ENCODE measurements around the gene CPXM1. TPM values are rescaled to one million over a fixed set of nuclear protein-coding genes. Genes with fewer than 3 reads are reported as not detected.
A peak's percentile ranks its signal among the peaks of the same experiment; 100 is the strongest.
"Not testable (repeated sequence)": the region's sequence is repeated elsewhere in the genome, so short reads cannot be mapped to it uniquely, and the experiment has no call there.

Gene CPXM1
- total RNA-seq, 2 experiments from 2014 or later, result 2.7 to 2.9 TPM

DNA sequence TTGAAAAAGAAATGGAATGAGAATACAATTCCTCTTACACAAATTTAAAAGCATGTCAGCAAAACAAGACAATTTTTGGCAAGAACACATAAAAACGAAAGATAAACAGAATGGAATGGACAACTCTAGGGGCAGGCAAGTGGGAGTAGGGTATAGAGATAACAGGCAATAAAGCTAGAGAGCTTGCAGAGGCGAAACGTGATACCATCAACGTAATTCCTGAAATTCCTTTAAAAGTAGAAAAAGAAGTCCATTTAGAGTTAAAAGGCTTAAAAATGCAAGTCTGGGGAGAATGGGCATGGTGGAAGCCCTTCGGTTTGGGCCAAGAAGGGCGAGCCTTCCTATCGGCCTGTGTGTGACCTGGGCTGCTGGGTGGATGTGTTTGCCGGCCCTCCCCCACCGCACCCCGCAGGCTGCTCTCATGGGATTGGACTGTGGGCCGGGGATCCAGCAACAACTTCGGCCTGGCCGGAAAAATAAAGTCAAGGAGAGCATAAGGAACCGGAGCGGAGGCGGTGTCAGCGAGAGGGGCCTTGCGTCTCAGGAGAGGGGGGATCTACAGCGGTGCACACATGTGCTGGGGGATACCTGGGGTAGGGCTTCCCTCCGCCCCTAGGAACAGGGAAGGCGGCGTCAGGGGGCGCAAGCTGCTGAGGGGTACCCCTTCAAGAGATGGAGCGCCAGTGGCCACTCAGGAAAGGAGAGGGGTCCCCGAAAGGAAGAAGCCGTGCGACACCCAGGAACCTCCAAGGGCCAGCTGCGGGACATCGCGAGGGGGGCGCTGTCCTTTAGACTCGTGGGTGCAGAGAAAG is 19.9 kb upstream of the CPXM1 start:
- Mint-ChIP-seq H3K4me1 (peaks cover 15% of the 10 kb centered on the region), H3K9me3 (ENCODE audit: low read depth) (no peaks in the 10 kb centered on the region), H3K27ac (no peak overlapping the region), H3K36me3 (ENCODE audit: low read depth) (no peaks in the 10 kb centered on the region), H3K4me3 (no peak overlapping the region), H3K27me3 (peaks cover 23% of the 10 kb centered on the region)
- ChIA-PET CTCF (interaction anchor here (1.5 kb wide), 1 partner anchor 180 kb away, joined by 3 read pairs; no protein-coding TSS in a partner anchor), POLR2A (no interaction called here)
- DNase-seq, result no peak
- ATAC-seq, result no peak
- intact Hi-C loops (cut with DNase I, micrococcal nuclease), result no loop called here

DNA sequence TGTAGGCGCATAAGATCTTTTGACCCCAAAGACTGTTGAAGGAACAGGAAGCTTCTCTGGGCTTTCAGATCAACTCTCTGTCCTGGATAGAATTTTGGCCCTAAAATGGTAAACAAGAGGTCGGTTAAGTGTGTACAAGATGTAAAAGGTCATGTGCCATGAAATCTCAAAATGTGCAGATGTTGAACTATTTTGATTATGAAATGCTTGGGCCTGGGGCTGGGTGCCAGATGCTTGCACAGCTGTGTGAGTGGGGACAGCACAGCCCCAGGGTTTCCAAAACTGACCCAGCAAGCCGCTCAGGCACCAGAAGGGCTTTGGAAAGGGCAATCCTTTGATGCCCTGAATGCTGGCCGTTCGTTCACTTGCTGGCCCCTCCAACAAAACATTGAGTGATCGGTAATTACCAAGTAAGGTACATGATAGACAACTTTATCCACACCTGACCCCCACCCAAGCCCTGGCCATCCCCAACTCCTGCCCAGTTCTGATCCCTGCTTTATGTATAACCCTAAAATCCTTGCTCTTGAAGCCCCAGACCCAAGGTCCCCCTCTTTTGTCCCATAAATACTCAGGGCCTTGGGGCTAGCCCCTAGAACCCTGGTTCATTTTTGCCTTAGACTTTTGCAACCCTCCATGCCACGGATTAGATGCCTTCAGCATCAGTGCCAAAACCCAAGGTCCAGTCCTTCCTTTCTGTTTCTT is 17.6 kb upstream of the CPXM1 start:
- no peak for ATAC-seq
- POLR2A ChIA-PET, result no interaction called here
- no peak overlapping the region for H3K27ac Mint-ChIP-seq

DNA sequence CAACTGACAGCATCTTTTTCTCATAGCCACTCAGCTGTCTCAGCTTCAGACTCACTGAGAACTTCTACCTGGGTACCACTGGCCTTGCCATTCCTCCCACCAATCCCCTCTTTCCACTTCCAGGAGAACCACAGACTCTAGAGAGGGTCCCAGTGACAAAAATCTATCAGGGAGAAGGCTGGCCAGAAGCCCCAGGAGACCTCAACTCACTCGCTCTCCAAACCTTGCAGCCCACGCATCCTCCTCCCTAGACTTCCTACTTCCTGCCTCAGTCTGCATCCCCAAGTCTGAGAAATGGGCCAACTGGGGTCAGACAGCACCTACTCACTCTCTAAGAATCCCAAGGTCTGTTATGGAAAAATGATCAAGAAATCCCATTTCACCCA is 16.9 kb upstream of the CPXM1 start:
- no peak for DNase-seq
- intact Hi-C loops (cut with DNase I, micrococcal nuclease), result no loop called here
- ChIA-PET CTCF (no interaction called here), POLR2A (no interaction called here)
- ATAC-seq, result no peak
- H3K27ac Mint-ChIP-seq, result no peak overlapping the region
- peaks cover 29% of the 10 kb centered on the region for H3K27me3 Mint-ChIP-seq
- H3K4me3 Mint-ChIP-seq, result no peak overlapping the region
- H3K4me1 Mint-ChIP-seq, result peaks cover 15% of the 10 kb centered on the region
- no peaks in the 10 kb centered on the region for H3K36me3 Mint-ChIP-seq (ENCODE audit: low read depth)
- H3K9me3 Mint-ChIP-seq (ENCODE audit: low read depth), result peaks cover 2% of the 10 kb centered on the region

More for the DNA sequence above, 17.6 kb upstream of the CPXM1 start:
- H3K9me3 Mint-ChIP-seq (ENCODE audit: low read depth), result no peaks in the 10 kb centered on the region
- H3K4me3 Mint-ChIP-seq, result no peak overlapping the region
- H3K27me3 Mint-ChIP-seq, result peaks cover 26% of the 10 kb centered on the region
- CTCF ChIA-PET, result interaction anchor here (0.8 kb wide), 1 partner anchor 65 kb away, joined by 3 read pairs; no protein-coding TSS in a partner anchor
- H3K36me3 Mint-ChIP-seq (ENCODE audit: low read depth), result no peaks in the 10 kb centered on the region
- DNase-seq, result no peak
- intact Hi-C loops (cut with DNase I, micrococcal nuclease), result no loop called here
- H3K4me1 Mint-ChIP-seq, result peaks cover 15% of the 10 kb centered on the region

DNA sequence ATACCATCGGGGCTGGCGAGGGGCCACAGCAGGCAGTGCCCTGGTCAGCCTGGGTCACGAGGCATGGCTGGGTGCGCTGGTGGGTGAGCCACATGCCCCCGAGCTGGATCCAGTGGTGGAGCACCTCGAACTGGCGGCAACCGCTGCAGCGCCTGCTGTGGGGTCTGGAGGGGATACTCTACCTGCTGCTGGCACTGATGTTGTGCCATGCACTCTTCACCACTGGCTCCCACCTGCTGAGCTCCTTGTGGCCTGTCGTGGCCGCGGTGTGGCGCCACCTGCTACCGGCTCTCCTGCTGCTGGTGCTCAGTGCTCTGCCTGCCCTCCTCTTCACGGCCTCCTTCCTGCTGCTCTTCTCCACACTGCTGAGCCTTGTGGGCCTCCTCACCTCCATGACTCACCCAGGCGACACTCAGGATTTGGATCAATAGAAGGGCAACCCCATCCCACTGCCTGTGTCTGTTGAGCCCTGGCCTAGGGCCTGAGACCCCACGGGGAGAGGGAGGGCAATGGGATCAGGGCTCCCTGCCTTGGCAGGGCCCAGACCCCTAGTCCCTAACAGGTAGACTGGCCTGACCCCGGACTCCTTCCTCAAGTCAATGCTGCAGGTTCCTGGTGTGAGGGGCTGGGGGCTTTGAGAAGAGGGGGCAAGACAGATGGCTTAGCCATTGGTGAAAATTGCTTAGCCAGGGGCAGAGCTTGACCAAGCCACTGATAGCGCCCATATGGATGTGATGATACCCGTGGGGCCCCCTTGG is 16.3 kb upstream of the CPXM1 start:
- Mint-ChIP-seq H3K4me3 (no peak overlapping the region), H3K27ac (no peak overlapping the region), H3K9me3 (ENCODE audit: low read depth) (peaks cover 2% of the 10 kb centered on the region), H3K4me1 (peaks cover 10% of the 10 kb centered on the region), H3K36me3 (ENCODE audit: low read depth) (no peaks in the 10 kb centered on the region), H3K27me3 (peaks cover 33% of the 10 kb centered on the region)
- intact Hi-C loops (cut with DNase I, micrococcal nuclease), result no loop called here
- ChIA-PET POLR2A (no interaction called here), CTCF (interaction anchor here (0.5 kb wide), 1 partner anchor 34 kb away, joined by 3 read pairs; no protein-coding TSS in a partner anchor)
- ATAC-seq, result peak; percentile 78
- peak; percentile 59 for DNase-seq

DNA sequence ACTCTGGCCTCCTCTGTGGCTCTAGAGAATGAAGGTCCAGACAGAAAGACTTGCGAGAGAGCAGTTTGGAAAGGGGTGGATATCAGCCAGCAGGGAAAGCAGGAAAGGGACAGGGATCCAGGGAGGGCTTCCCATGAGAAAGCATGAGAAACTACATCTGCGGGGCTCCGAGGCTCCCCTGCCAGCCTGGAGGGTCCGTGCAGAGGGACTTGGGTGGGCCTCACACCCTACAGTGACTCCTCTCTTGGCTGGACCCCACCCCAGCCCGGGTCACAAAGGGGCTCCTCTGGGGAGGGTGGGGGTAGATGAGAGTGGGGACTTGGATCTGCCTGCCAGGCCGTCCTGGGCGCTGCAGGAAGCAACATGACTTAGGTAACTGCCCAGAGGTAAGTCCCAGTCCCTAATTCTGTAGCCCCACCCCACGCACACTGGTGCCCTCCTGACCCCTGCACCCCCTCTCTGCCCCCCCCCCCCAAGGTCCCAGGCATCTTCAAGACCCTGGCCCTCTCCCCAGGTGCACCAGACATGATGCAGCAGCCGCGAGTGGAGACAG is 15.7 kb upstream of the CPXM1 start, which contains the start of gene TMEM239:
Gene TMEM239 (plus strand): TSS at position 335 of the 553 bp plus-strand sequence. CDS start 191 bp downstream, at position 526.
- peaks cover 6% of the 10 kb centered on the region for H3K4me1 Mint-ChIP-seq
- no peak within 1 kb of the TSS for H3K4me3 Mint-ChIP-seq
- peaks cover 2% of the 10 kb centered on the region for H3K9me3 Mint-ChIP-seq (ENCODE audit: low read depth)
- H3K27ac Mint-ChIP-seq, result no peak within 1 kb of the TSS
- H3K36me3 Mint-ChIP-seq (ENCODE audit: low read depth), result no peaks in the 10 kb centered on the region
- ATAC-seq (no peak), DNase-seq (no peak)
- ChIA-PET POLR2A (no interaction called here), CTCF (no interaction called here)
- intact Hi-C loops (cut with DNase I, micrococcal nuclease), result no loop called here
- H3K27me3 Mint-ChIP-seq, result peaks cover 34% of the 10 kb centered on the region

DNA sequence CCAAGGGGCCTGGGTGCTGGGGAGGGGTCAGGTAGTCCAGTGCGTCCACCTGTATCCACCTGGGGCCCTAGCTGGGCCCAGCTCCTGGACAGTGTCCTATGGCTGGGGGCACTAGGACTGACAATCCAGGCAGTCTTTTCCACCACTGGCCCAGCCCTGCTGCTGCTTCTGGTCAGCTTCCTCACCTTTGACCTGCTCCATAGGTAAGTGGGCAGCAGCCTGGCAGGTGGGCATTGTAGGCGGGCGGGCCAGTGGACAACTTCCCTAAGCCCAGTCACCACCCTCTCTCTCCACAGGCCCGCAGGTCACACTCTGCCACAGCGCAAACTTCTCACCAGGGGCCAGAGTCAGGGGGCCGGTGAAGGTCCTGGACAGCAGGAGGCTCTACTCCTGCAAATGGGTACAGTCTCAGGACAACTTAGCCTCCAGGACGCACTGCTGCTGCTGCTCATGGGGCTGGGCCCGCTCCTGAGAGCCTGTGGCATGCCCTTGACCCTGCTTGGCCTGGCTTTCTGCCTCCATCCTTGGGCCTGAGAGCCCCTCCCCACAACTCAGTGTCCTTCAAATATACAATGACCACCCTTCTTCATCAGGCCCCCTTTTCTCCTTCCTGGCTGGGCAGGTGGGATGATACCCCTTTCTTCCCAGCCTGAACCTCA is 14.9 kb upstream of the CPXM1 start:
- no peak overlapping the region for H3K27ac Mint-ChIP-seq
- CTCF ChIA-PET, result no interaction called here
- POLR2A ChIA-PET, result no interaction called here
- intact Hi-C loops (cut with DNase I, micrococcal nuclease), result no loop called here
- no peak overlapping the region for H3K4me3 Mint-ChIP-seq
- peaks cover 34% of the 10 kb centered on the region for H3K27me3 Mint-ChIP-seq
- H3K36me3 Mint-ChIP-seq (ENCODE audit: low read depth), result no peaks in the 10 kb centered on the region
- DNase-seq (no peak), ATAC-seq (no peak)
- H3K9me3 Mint-ChIP-seq (ENCODE audit: low read depth), result peaks cover 2% of the 10 kb centered on the region
- H3K4me1 Mint-ChIP-seq, result peaks cover 3% of the 10 kb centered on the region

DNA sequence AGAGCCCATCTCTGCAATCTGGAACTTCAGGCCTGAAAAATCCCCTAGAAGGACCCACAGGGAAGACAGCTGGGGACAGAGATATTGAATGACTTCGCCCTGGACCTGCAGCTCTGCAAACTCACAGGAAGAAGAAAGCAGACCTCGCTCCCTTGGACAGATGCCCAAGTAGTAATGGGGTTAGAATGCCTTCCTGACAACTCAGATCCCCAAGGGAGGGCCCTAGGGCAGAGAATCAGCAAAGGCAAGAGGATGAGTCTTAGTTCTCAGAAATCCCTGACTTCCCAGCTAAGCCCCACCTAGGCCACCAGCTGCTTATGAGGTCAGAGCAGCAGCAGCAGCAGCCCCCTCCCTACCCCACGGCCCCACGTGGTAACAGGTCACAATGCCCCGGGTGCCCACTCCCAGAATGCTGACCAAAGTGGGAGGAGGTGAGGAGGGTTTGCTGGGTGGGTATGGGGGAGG is 14.2 kb upstream of the CPXM1 start, which contains the start of gene C20orf141:
Gene C20orf141 (plus strand): TSS at position 401 of the 465 bp plus-strand sequence. CDS start 198 bp downstream, outside the sequence.
- Mint-ChIP-seq H3K36me3 (ENCODE audit: low read depth) (no peaks in the 10 kb centered on the region), H3K27me3 (peaks cover 29% of the 10 kb centered on the region), H3K4me3 (no peak within 1 kb of the TSS), H3K4me1 (no peaks in the 10 kb centered on the region), H3K9me3 (ENCODE audit: low read depth) (peaks cover 2% of the 10 kb centered on the region), H3K27ac (no peak within 1 kb of the TSS)
- ChIA-PET CTCF (no interaction called here), POLR2A (no interaction called here)
- intact Hi-C loops (cut with DNase I, micrococcal nuclease), result no loop called here
- no peak for DNase-seq
- no peak for ATAC-seq

DNA sequence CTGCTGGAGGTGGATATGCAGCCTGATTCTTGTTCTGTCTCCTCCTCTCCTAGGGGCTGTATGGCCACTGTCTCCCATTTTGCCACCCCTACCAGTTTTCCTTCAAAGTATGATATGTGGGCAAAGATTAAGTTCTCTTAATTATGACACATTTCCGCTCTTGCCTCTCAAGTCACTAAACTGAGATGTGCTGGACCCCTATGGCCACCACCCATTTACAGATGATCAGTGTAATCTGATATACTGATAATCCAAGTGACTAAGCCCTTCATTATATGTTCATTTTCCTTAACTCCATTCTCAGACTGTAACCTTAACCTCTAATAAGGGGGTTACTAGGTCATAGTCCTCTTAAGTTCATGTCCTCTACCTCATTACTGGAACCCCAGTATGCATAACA is 13.6 kb upstream of the CPXM1 start:
- CTCF ChIA-PET, result no interaction called here
- DNase-seq (no peak), ATAC-seq (no peak)
- H3K4me3 Mint-ChIP-seq, result no peak overlapping the region
- H3K9me3 Mint-ChIP-seq (ENCODE audit: low read depth), result peaks cover 2% of the 10 kb centered on the region
- no peaks in the 10 kb centered on the region for H3K36me3 Mint-ChIP-seq (ENCODE audit: low read depth)
- H3K27ac Mint-ChIP-seq, result no peak overlapping the region
- peaks cover 30% of the 10 kb centered on the region for H3K27me3 Mint-ChIP-seq
- POLR2A ChIA-PET, result no interaction called here
- intact Hi-C loops (cut with DNase I, micrococcal nuclease), result no loop called here
- no peaks in the 10 kb centered on the region for H3K4me1 Mint-ChIP-seq

DNA sequence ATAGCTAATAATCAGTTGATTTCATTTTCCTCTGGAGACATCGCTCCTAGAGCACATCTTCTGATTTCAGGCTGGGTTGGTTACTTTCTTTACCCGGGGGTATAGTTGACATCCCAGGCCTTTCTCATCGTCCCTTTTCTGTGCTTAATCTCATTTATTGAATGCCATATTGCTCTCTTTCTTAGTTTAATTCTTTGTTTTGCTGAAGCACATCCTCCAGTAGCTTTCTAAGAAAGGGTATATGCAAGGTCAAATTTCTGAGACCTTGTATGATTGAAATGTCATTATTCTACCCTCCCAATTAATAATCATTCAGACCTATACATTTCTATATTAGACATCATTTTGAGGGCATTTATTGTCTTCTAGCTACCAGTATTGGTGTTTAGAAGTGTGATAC is 11.8 kb upstream of the CPXM1 start:
- POLR2A ChIA-PET, result no interaction called here
- DNase-seq (no peak), ATAC-seq (no peak)
- Mint-ChIP-seq H3K9me3 (ENCODE audit: low read depth) (peaks cover 2% of the 10 kb centered on the region), H3K4me3 (no peak overlapping the region), H3K36me3 (ENCODE audit: low read depth) (no peaks in the 10 kb centered on the region), H3K27ac (no peak overlapping the region), H3K27me3 (peaks cover 33% of the 10 kb centered on the region), H3K4me1 (no peaks in the 10 kb centered on the region)
- intact Hi-C loops (cut with DNase I, micrococcal nuclease), result no loop called here
- CTCF ChIA-PET, result interaction anchor here (0.6 to 1.0 kb wide), 3 partner anchors 70 to 709 kb away, joined by 3 to 4 read pairs (median 3); no protein-coding TSS in a partner anchor

DNA sequence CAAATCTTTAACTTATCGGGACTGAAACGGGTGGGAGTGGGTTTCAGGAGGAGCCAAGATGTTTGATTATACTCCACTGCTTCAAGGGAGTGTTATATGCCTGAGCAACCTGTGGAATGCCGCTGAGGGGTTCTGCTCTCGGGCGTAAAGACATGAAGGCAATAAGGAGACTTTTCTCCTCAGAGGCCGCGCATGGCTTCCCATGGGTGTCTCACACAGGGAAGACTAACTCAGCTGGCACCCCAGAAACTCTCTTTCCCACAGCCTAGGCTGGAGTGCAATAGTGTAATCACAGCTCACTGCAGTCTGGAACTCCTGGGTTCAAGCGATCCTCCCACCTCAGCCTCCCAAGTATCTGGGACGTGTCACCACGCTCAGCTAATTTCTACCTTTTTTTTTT is 9.3 kb upstream of the CPXM1 start:
- Mint-ChIP-seq H3K36me3 (ENCODE audit: low read depth) (no peaks in the 10 kb centered on the region), H3K27me3 (peaks cover 47% of the 10 kb centered on the region), H3K4me1 (no peaks in the 10 kb centered on the region), H3K4me3 (no peak overlapping the region), H3K9me3 (ENCODE audit: low read depth) (peaks cover 2% of the 10 kb centered on the region), H3K27ac (no peak overlapping the region)
- intact Hi-C loops (cut with DNase I, micrococcal nuclease), result no loop called here
- ATAC-seq, result no peak
- DNase-seq, result no peak
- POLR2A ChIA-PET, result no interaction called here
- CTCF ChIA-PET, result no interaction called here

DNA sequence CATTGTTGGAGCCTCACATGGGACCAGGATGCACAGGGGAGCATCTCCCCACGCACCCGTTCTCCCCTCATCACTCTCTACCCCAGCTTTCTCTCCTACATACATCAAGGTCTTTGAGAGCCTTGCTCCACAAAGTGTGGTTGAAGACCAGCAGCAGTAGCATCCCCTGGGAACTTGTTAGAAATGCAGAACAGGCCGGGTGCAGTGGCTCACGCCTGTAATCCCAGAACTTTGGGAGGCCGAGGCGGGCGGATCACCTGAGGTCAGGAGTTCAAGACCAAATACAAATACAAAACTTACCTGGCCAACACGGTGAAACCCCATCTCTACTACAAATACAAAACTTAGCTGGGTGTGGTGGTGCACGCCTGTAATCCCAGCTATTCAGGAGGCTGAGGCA is 7.5 kb upstream of the CPXM1 start:
- H3K27me3 Mint-ChIP-seq, result peaks cover 55% of the 10 kb centered on the region
- H3K36me3 Mint-ChIP-seq (ENCODE audit: low read depth); POLR2A ChIA-PET; ATAC-seq; H3K4me1 Mint-ChIP-seq; H3K4me3 Mint-ChIP-seq; H3K9me3 Mint-ChIP-seq (ENCODE audit: low read depth); intact Hi-C loops (cut with DNase I, micrococcal nuclease); H3K27ac Mint-ChIP-seq; DNase-seq: not testable (repeated sequence)
- CTCF ChIA-PET, result interaction anchor here (0.5 to 0.7 kb wide), 2 partner anchors 289 to 295 kb away, joined by 3 read pairs; no protein-coding TSS in a partner anchor

Data from activated CD4-positive, alpha-beta T cell treated with anti-CD3 and anti-CD28 coated beads for 36 hours (primary cell).